Peyer's patch (tissue), 4 donors: ENCODE measurements around the gene SUMO4.

Experiments used
- POLR2A ChIP-seq, 2 donors: fragments of 450-650 bp; IDR thresholded peaks; one replicate each; pipeline ENCODE4 v1.5.1; 2017; ENCODE audit warnings: antibody characterized with exemption in 2 of 2, mild to moderate bottlenecking in 2 of 2, moderate library complexity in 2 of 2
- TF ChIP-seq, protein P1 (sequence below), 6 experiments: fragments of 450-650 bp in 4 of 6; fragments of 200-600 bp in 2 of 6; sonication (generic) in 1 of 6; IDR thresholded peaks; one replicate each; pipeline ENCODE4 v1.5.1; 2017 to 2019; ENCODE audit warnings: antibody characterized with exemption in 6 of 6, mild to moderate bottlenecking in 3 of 6, moderate library complexity in 1 of 6

- no peak for TF ChIP-seq POLR2A (IDR thresholded peaks at IDR 0.05)
- TF ChIP-seq, protein P1, sequence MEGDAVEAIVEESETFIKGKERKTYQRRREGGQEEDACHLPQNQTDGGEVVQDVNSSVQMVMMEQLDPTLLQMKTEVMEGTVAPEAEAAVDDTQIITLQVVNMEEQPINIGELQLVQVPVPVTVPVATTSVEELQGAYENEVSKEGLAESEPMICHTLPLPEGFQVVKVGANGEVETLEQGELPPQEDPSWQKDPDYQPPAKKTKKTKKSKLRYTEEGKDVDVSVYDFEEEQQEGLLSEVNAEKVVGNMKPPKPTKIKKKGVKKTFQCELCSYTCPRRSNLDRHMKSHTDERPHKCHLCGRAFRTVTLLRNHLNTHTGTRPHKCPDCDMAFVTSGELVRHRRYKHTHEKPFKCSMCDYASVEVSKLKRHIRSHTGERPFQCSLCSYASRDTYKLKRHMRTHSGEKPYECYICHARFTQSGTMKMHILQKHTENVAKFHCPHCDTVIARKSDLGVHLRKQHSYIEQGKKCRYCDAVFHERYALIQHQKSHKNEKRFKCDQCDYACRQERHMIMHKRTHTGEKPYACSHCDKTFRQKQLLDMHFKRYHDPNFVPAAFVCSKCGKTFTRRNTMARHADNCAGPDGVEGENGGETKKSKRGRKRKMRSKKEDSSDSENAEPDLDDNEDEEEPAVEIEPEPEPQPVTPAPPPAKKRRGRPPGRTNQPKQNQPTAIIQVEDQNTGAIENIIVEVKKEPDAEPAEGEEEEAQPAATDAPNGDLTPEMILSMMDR (IDR thresholded peaks at IDR 0.05): no peak
These were observed 28.9 kb upstream of the SUMO4 start for GRCh38 chr6:149371154-149371553.
